SH-SY5Y (cell line): ENCODE data around the gene SALL1.

Experiments used
- GATA2 ChIP-seq: IDR thresholded peaks from 2 replicates; pipeline ENCODE4 v1.6.1; 2011; ENCODE audit warnings: mild to moderate bottlenecking, low read depth, low read length
- GATA3 ChIP-seq: IDR thresholded peaks from 2 replicates; pipeline ENCODE4 v1.6.1; 2011; ENCODE audit warnings: low read depth, mild to moderate bottlenecking, low read length, moderate library complexity

GRCh38 chr16:51153577-51154031, 2.5 kb upstream of the SALL1 start:
- no peak for TF ChIP-seq GATA2
- no peak for TF ChIP-seq GATA3
